ENCODE data around the gene OR10V1. TPM values are rescaled to one million over a fixed set of nuclear protein-coding genes. Genes with fewer than 3 reads are reported as not detected.

The OR10V1 gene
- total RNA-seq, 3 donors from 2014 or later: not detected

DNA sequence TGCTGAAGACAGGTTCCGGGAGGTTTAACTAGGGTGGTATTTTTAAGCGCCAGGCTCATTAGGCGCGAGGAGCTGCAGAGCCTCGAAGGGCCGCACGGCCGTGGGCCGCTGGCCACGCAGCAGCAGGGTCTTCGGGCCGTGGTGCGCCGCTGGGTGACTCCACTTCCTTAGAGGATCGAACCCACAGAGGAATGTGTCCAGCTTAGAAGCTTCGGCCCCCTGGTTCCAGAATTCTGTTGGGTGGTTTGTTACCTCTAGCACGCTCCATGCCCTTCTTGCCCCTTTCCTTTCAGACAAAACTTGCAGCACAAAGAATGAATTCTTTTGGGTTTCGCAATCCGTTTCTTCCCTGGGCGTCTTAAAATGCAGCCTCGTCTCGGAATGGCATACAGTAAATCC is 44.0 kb downstream of the OR10V1 start:
- peak; percentile 31 to 55 for DNase-seq (ENCODE audit: low spot score in 2 of 2)
- Histone ChIP-seq H3K4me1 (peaks cover 0 to 13% of the 10 kb centered on the region in 2 donors), H3K27ac (peak overlapping the region; percentile 98 to 99), H3K4me3 (peak overlapping the region; percentile 90 to 94 (median 91)), H3K9me3 (no peaks in the 10 kb centered on the region), H3K36me3 (no peaks in the 10 kb centered on the region), H3K27me3 (no peaks in the 10 kb centered on the region)
- intact Hi-C loops (cut with DNase I; ENCODE audit: low total_unique reads): no loop called here
- TF ChIP-seq, protein P1, sequence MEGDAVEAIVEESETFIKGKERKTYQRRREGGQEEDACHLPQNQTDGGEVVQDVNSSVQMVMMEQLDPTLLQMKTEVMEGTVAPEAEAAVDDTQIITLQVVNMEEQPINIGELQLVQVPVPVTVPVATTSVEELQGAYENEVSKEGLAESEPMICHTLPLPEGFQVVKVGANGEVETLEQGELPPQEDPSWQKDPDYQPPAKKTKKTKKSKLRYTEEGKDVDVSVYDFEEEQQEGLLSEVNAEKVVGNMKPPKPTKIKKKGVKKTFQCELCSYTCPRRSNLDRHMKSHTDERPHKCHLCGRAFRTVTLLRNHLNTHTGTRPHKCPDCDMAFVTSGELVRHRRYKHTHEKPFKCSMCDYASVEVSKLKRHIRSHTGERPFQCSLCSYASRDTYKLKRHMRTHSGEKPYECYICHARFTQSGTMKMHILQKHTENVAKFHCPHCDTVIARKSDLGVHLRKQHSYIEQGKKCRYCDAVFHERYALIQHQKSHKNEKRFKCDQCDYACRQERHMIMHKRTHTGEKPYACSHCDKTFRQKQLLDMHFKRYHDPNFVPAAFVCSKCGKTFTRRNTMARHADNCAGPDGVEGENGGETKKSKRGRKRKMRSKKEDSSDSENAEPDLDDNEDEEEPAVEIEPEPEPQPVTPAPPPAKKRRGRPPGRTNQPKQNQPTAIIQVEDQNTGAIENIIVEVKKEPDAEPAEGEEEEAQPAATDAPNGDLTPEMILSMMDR (IDR thresholded peaks at IDR 0.05): peak in 1 of 3 donors; percentile 16
- no peak for TF ChIP-seq POLR2A (IDR thresholded peaks at IDR 0.05)

DNA sequence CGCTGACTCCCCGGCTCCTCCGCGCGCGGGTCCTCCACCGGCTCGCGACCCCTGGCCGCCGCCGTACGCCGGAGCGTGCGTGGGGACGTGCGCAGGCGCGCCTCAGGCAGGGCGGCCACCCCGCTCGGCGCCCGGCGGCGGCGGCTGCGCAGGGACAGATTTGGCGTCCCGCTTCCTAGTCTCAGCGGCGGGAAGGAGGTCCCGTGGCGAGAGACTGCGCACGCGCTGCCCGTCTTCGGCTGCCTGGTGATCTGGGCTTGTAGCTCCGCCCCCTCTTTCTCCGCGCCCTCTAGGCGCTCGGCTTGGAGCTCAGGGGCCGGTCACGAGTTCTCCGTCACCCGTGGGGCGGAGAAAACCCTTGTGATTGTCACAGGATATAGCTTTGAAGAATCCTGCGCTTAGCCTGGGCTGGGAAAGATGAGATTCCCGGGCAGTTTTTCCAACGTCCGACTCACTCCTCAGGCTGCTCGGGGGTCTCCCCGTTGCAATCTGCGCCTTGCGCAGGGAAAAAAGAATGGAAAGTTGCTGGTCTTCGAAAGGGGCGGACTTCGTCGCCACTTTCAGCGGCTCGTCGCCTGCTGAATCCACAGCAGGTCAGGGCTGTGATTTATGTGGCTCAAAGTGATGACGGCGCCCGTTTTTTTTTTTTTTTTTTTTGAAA is 44.6 kb downstream of the OR10V1 start, which contains the start of gene PATL1:
TSS of gene PATL1 (minus strand) at position 88 of the 661 bp plus-strand sequence. CDS start 142 bp downstream, outside the sequence.
- DNase-seq (ENCODE audit: low spot score in 2 of 2): peak; percentile 99
- Histone ChIP-seq H3K36me3 (no peaks in the 10 kb centered on the region), H3K9me3 (no peaks in the 10 kb centered on the region), H3K4me1 (peaks cover 0 to 13% of the 10 kb centered on the region in 2 donors), H3K27me3 (no peaks in the 10 kb centered on the region), H3K4me3 (peak within 1 kb of the TSS; percentile 90 to 94 (median 91)), H3K27ac (peak within 1 kb of the TSS; percentile 98 to 99)
- intact Hi-C loops (cut with DNase I; ENCODE audit: low total_unique reads): no loop called here
- TF ChIP-seq POLR2A (IDR thresholded peaks at IDR 0.05): peak; percentile 90
- TF ChIP-seq, protein P1 (IDR thresholded peaks at IDR 0.05): no peak
- TF ChIP-seq POLR2AphosphoS5 (IDR thresholded peaks at IDR 0.05): peak; percentile 84 to 97 (median 92)

DNA sequence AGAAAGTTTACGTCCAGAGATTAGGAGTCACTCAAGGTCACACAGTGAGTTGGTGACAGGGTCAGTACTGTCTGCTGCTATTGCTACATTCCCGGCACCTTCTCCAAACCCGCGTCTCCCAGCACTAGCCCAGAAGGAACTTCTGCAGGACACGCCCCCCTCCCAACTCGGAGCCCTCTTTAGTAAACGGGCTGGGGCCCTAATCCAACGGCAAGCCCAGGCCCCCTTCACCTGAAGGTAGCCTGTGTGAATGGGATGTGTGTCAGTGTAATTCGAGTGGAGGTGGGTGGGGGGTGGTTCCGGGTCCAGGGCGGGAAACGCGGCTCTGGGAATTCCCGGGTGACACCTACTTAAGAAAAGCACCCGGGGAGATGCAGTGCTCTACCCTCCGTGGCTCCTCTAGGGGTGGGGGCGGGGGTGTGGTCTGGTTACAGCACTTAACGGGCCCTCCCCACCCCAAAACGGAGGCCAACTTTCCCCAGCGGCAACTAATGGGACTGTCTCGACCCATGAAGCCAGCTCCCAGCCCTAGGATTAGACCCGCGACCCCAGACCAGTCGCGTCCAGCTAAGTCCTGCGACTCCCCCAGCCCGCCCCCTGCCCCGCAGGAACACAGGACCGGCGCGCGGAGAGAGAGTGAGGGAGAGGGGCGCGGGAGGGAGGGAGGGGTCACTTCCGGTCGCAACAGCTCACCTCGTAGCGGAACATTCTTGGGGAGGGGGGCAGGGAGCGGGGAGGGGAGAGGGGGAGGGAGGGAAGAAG is 45.3 kb downstream of the OR10V1 start:
- no peaks in the 10 kb centered on the region for H3K9me3 ChIP-seq
- H3K36me3 ChIP-seq: no peaks in the 10 kb centered on the region
- DNase-seq (ENCODE audit: low spot score in 2 of 2): peak; percentile 52 to 65
- intact Hi-C loops (cut with DNase I; ENCODE audit: low total_unique reads): no loop called here
- H3K27ac ChIP-seq: peak overlapping the region; percentile 98 to 99
- H3K4me1 ChIP-seq: peaks cover 0 to 13% of the 10 kb centered on the region in 2 donors
- H3K27me3 ChIP-seq: no peaks in the 10 kb centered on the region
- H3K4me3 ChIP-seq: peak overlapping the region; percentile 90 to 94 (median 91)
- TF ChIP-seq, protein P1 (IDR thresholded peaks at IDR 0.05): peak in 2 of 3 donors; percentile 27 to 51
- TF ChIP-seq POLR2A (IDR thresholded peaks at IDR 0.05): no peak

DNA sequence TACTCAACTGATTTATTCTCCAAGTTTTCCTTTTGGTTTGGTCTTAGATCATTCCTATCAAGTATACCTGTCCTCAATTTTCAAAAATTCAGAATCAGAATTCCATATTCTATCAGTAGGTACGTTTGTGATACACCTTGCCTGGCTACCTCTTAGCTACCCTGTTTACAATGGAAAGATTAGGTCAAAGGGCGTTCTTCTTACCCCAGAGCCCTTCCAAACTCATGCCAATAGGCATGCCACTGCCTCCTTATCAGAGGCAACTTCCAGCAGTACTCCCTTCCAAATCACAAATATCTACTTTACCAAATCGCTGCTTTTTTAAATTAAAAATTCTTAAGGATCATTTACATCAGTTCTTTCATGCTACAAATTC is 45.8 kb downstream of the OR10V1 start:
- no peaks in the 10 kb centered on the region for H3K9me3 ChIP-seq
- peaks cover 0 to 13% of the 10 kb centered on the region in 2 donors for H3K4me1 ChIP-seq
- no peaks in the 10 kb centered on the region for H3K27me3 ChIP-seq
- no peak for DNase-seq (ENCODE audit: low spot score in 2 of 2)
- no peak for TF ChIP-seq POLR2AphosphoS5 (IDR thresholded peaks at IDR 0.05)
- TF ChIP-seq, protein P1 (IDR thresholded peaks at IDR 0.05): no peak
- intact Hi-C loops (cut with DNase I; ENCODE audit: low total_unique reads): no loop called here
- H3K27ac ChIP-seq: peak overlapping the region in 1 of 2 donors; percentile 48
- peak overlapping the region; percentile 90 to 94 (median 91) for H3K4me3 ChIP-seq
- H3K36me3 ChIP-seq: no peaks in the 10 kb centered on the region

DNA sequence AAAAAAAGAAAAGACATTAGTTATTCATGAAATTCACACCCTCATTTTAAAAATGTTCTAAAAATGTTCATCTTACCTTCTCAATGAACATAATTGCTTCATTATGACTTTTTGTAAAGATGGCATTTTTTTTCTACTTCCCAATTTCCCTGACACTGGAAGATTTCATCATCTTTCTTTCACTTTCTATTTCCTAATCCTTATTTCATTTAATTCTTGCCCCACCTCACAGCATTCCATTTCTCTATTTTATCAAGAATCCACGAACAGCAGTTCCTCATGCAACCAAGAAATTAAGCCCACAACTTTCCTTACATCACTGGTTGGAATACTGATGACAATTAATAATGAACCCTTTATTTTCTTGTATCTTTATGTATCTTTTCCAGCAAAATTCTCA is 46.7 kb downstream of the OR10V1 start:
- H3K9me3 ChIP-seq: no peaks in the 10 kb centered on the region
- peaks cover 0 to 13% of the 10 kb centered on the region in 2 donors for H3K4me1 ChIP-seq
- H3K27ac ChIP-seq: no peak overlapping the region
- intact Hi-C loops (cut with DNase I; ENCODE audit: low total_unique reads): no loop called here
- TF ChIP-seq, protein P1 (IDR thresholded peaks at IDR 0.05): no peak
- TF ChIP-seq POLR2A (IDR thresholded peaks at IDR 0.05) (no peak), POLR2AphosphoS5 (IDR thresholded peaks at IDR 0.05) (no peak)
- no peak for DNase-seq (ENCODE audit: low spot score in 2 of 2)
- no peaks in the 10 kb centered on the region for H3K36me3 ChIP-seq
- no peaks in the 10 kb centered on the region for H3K27me3 ChIP-seq
- H3K4me3 ChIP-seq: peak overlapping the region in 1 of 3 donors; percentile 94
